H1 (cell line): ENCODE data around the gene SPAG8. TPM values are rescaled to one million over a fixed set of nuclear protein-coding genes. Genes with fewer than 3 reads are reported as not detected.

Experiments used
- CTCF ChIA-PET: fragments of 300-600 bp; sonication (Branson Sonifier 250); formaldehyde crosslinking; loops from one replicate; lab custom pipeline; 2021; ENCODE audit not compliant: partially characterized antibody; lab: Charles Lee
- POLR2A ChIA-PET: fragments of 300-600 bp; sonication (Branson Sonifier 250); formaldehyde crosslinking; loops from one replicate; lab custom pipeline; 2021; ENCODE audit warnings: inconsistent platforms; ENCODE audit not compliant: partially characterized antibody; lab: Charles Lee
- DNase-seq, 2 experiments: peaks; one replicate each; pipeline versions ENCODE4 v3.0.0 to v3.0.0-alpha.2; 2010 to 2022; ENCODE audit warnings: low spot score in 2 of 2, low read depth in 1 of 2, mixed read lengths in 1 of 2
- FAIRE-seq: peaks from 2 replicates; lab custom pipeline; 2011; peaks lifted over from hg19 to GRCh38; lab: Jason Lieb, UNC
- H2AFZ ChIP-seq: 2 replicates; pipeline ENCODE4 v1.8.1; 2012; ENCODE audit warnings: low read length, inconsistent platforms
- H2AK5ac ChIP-seq: 2 replicates; pipeline ENCODE4 v1.6.1; 2013; ENCODE audit warnings: low read depth, low read length
- H2BK120ac ChIP-seq: replicated peaks from 2 replicates; pipeline ENCODE3; 2013; ENCODE audit warnings: low read depth, low read length, inconsistent platforms
- H2BK12ac ChIP-seq: 2 replicates; pipeline ENCODE4 v1.6.1; 2013; ENCODE audit warnings: low read depth, low read length
- H2BK15ac ChIP-seq: 2 replicates; pipeline ENCODE4 v1.6.1; 2013; ENCODE audit warnings: low read length
- H2BK20ac ChIP-seq: 2 replicates; pipeline ENCODE4 v1.6.1; 2013; ENCODE audit warnings: low read length
- H2BK5ac ChIP-seq: 2 replicates; pipeline ENCODE4 v1.6.1; 2013; ENCODE audit warnings: low read depth, low read length
- H3K14ac ChIP-seq: 2 replicates; pipeline ENCODE4 v1.6.1; 2013; ENCODE audit warnings: inconsistent platforms; ENCODE audit not compliant: insufficient read length
- H3K18ac ChIP-seq: 2 replicates; pipeline ENCODE4 v1.6.1; 2013; ENCODE audit warnings: low read length; ENCODE audit errors: extremely low read depth
- H3K23ac ChIP-seq: 2 replicates; pipeline ENCODE4 v1.6.1; 2013; ENCODE audit warnings: inconsistent platforms; ENCODE audit not compliant: insufficient read length
- H3K23me2 ChIP-seq: 2 replicates; pipeline ENCODE4 v1.6.1; 2013; ENCODE audit warnings: low read depth, low read length
- H3K27ac ChIP-seq: 2 replicates; pipeline ENCODE4 v1.6.1; 2011; ENCODE audit warnings: low read depth, low read length, inconsistent platforms
- H3K27me3 ChIP-seq, 4 experiments: replicated peaks in 1 of 4; 1 replicate in 1 of 4; 2 replicates in 3 of 4; pipeline versions ENCODE4 v1.6.1 to v1.8.1; 2011 to 2013; ENCODE audit warnings: low read length in 3 of 4, mild to moderate bottlenecking in 3 of 4, inconsistent platforms in 2 of 4, mixed read lengths in 2 of 4, moderate library complexity in 1 of 4; ENCODE audit not compliant: control insufficient read depth in 3 of 4, insufficient read depth in 3 of 4; ENCODE audit errors: extremely low read depth in 1 of 4
- H3K36me3 ChIP-seq, 4 experiments: 2 replicates each; pipeline versions ENCODE4 v1.6.1 to v1.8.1; 2011 to 2013; ENCODE audit warnings: mild to moderate bottlenecking in 4 of 4, low read length in 3 of 4, moderate library complexity in 2 of 4, control low read depth in 1 of 4, inconsistent platforms in 1 of 4; ENCODE audit not compliant: insufficient read depth in 4 of 4, control insufficient read depth in 2 of 4
- H3K4ac ChIP-seq: replicated peaks from 2 replicates; pipeline ENCODE3; 2013; ENCODE audit warnings: low read length, low read depth, mixed read lengths, inconsistent platforms; ENCODE audit not compliant: insufficient read length
- H3K4me1 ChIP-seq, 4 experiments: replicated peaks in 1 of 4; 1 replicate in 1 of 4; 2 replicates in 3 of 4; pipeline versions ENCODE4 v1.6.1 to v1.8.1; 2011 to 2013; ENCODE audit warnings: low read length in 3 of 4, inconsistent platforms in 2 of 4, mixed read lengths in 1 of 4; ENCODE audit not compliant: insufficient read depth in 4 of 4, control insufficient read depth in 3 of 4
- H3K4me2 ChIP-seq, 2 experiments: 2 replicates each; pipeline versions ENCODE4 v1.6.1 to v1.8.1; 2011 to 2013; ENCODE audit warnings: low read depth in 2 of 2, low read length in 2 of 2, control low read depth in 1 of 2, inconsistent platforms in 1 of 2, mild to moderate bottlenecking in 1 of 2; ENCODE audit not compliant: insufficient read depth in 1 of 2
- H3K4me3 ChIP-seq, 4 experiments: fragments of 200-600, 300-600 bp in 1 of 4; sonication (generic), shearing (Covaris generic), sonication (Bioruptor Twin) in 1 of 4; 2 replicates each; pipeline versions ENCODE4 v1.5.1 to v1.8.1; 2011 to 2016; ENCODE audit warnings: low read length in 4 of 4, low read depth in 3 of 4, control low read depth in 2 of 4, inconsistent platforms in 2 of 4, mild to moderate bottlenecking in 2 of 4, mixed read lengths in 1 of 4, moderate library complexity in 1 of 4; ENCODE audit not compliant: insufficient read depth in 2 of 4; ENCODE audit errors: extremely low read depth in 1 of 4
- H3K56ac ChIP-seq: replicated peaks from 2 replicates; pipeline ENCODE3; 2013; ENCODE audit warnings: low read depth, mild to moderate bottlenecking, mixed read lengths, low read length, inconsistent platforms; ENCODE audit not compliant: insufficient read length
- H3K79me1 ChIP-seq: 2 replicates; pipeline ENCODE4 v1.6.1; 2013; ENCODE audit warnings: low read depth, low read length, control low read depth
- H3K79me2 ChIP-seq, 2 experiments: 2 replicates each; pipeline versions ENCODE4 v1.6.1 to v1.8.1; 2012 to 2013; ENCODE audit warnings: low read length in 2 of 2, mild to moderate bottlenecking in 2 of 2, inconsistent platforms in 1 of 2; ENCODE audit not compliant: insufficient read depth in 2 of 2, control insufficient read depth in 1 of 2
- H3K9ac ChIP-seq, 4 experiments: replicated peaks in 1 of 4; 1 replicate in 1 of 4; 2 replicates in 3 of 4; pipeline versions ENCODE4 v1.6.1 to v1.8.1; 2011 to 2013; ENCODE audit warnings: low read depth in 3 of 4, low read length in 3 of 4, control low read depth in 2 of 4, mild to moderate bottlenecking in 2 of 4, moderate library complexity in 2 of 4, inconsistent platforms in 1 of 4; ENCODE audit errors: extremely low read depth in 1 of 4
- H3K9me3 ChIP-seq, 2 experiments: 2 replicates each; pipeline versions ENCODE4 v1.6.1 to v1.8.1; 2012 to 2013; ENCODE audit warnings: mild to moderate bottlenecking in 2 of 2, moderate library complexity in 2 of 2, control low read depth in 1 of 2, inconsistent platforms in 1 of 2, low read depth in 1 of 2, low read length in 1 of 2, mixed read lengths in 1 of 2; ENCODE audit not compliant: insufficient read depth in 2 of 2
- H4K20me1 ChIP-seq, 2 experiments: replicated peaks in 1 of 2; 2 replicates each; pipeline versions ENCODE3 to v1.8.1; 2011 to 2013; ENCODE audit warnings: inconsistent platforms in 2 of 2, low read length in 2 of 2, mild to moderate bottlenecking in 1 of 2; ENCODE audit not compliant: insufficient read depth in 2 of 2, control insufficient read depth in 1 of 2
- H4K5ac ChIP-seq: 2 replicates; pipeline ENCODE4 v1.6.1; 2013; ENCODE audit warnings: low read length, low read depth, mixed read lengths, inconsistent platforms; ENCODE audit not compliant: insufficient read length
- H4K8ac ChIP-seq: 2 replicates; pipeline ENCODE4 v1.8.0; 2013; ENCODE audit warnings: mild to moderate bottlenecking, moderate library complexity, low read length, inconsistent platforms; ENCODE audit not compliant: insufficient read depth; ENCODE audit errors: extremely low read depth
- H4K91ac ChIP-seq: replicated peaks from 2 replicates; pipeline ENCODE3; 2013; ENCODE audit warnings: low read length, mixed read lengths, inconsistent platforms; ENCODE audit not compliant: insufficient read length
- JUND ChIP-seq: IDR thresholded peaks from 2 replicates; pipeline ENCODE4 v1.6.1; 2011; ENCODE audit warnings: mild to moderate bottlenecking, improper control_type of control experiment, low read length
- RBBP5 ChIP-seq: IDR thresholded peaks from 2 replicates; pipeline ENCODE4 v1.7.1; 2012; ENCODE audit warnings: low read depth, mild to moderate bottlenecking, inconsistent platforms, low read length, moderate library complexity, borderline replicate concordance
- WGBS, 2 experiments: shearing (Covaris generic) in 1 of 2; methylation state at CpG; one replicate each; pipeline versions ENCODE4 v1.1.6 to v1.1.7; 2013 to 2015; ENCODE audit warnings: low lambda C conversion rate in 2 of 2, mixed read lengths in 2 of 2, inconsistent platforms in 1 of 2, low coverage in 1 of 2, missing lambda C conversion rate in 1 of 2; ENCODE audit not compliant: insufficient replicate concordance in 2 of 2, insufficient coverage in 1 of 2, insufficient read length in 1 of 2; ENCODE audit errors: extremely low coverage in 1 of 2, missing lambda C conversion rate in 1 of 2; 5-methylcytosine and 5-hydroxymethylcytosine counted together
- polyA plus RNA-seq, 7 experiments: library from polyadenylated mRNA; depleted of rRNA in 3 of 7; stranded (reverse) in 5 of 7; unstranded in 2 of 7; fragments of >200 nt in 5 of 7; fragments of 200-250 nt in 2 of 7; gene quantifications; 1 replicate in 5 of 7; 2 replicates in 1 of 7; 4 replicates in 1 of 7; pipeline versions ENCODE4 v1.2.1 to v1.2.3, GENCODE V29; 2011 to 2013; ENCODE audit warnings: missing spikeins in 2 of 7, mixed read lengths in 2 of 7
- total RNA-seq: library from RNA; stranded (reverse); fragmentation: NEBNext Ultra II Directional; extraction: Animal tissue kit (Norgen Biotek cat#: 25700); gene quantifications from 2 replicates; pipeline ENCODE4 v1.2.1, GENCODE V29; 2021

Gene SPAG8
- total and polyA plus RNA-seq, 2 of the 8 experiments (the other 6 are each of a cell fraction or from before 2014, with no cell fraction given): 0.37 to 0.44 TPM

DNA sequence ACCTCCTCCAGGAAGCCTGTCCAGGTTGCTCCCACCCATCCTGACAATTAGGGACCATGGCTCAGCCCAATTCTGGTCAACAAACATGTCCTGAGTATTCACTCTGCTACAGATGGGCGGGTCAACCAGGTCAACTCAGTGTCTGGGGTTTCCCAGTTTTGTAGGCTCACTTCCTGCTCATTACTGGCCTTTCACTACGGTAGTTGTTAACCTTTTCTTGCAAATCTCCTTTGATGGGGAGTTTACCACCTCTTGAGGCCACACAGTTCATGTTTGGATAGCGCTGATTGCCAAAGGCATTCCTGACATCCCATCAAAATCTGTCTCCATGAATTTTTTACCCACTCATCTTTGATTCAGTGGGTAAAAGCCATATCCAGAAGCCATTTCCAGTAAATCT lies 30.7 kb upstream of the SPAG8 start:
- Histone ChIP-seq H3K4me1 (peaks cover 11 to 25% (median 14%) of the 10 kb centered on the region in 4 experiments), H2BK5ac (no peak overlapping the region), H3K56ac (no peak overlapping the region), H3K14ac (no peak overlapping the region), H2BK15ac (0 out of 2 replicates have a peak overlapping the region, but pooled peaks have one; percentile 2), H2AFZ (no peak overlapping the region), H2AK5ac (no peak overlapping the region)
- TF ChIP-seq RBBP5 (no peak), JUND (no peak)
- TF ChIP-seq, all 59 proteins: peak for 0
- peaks cover 15% of the 10 kb centered on the region for H3K23me2 ChIP-seq
- no peaks in the 10 kb centered on the region for H4K20me1 ChIP-seq
- 0 out of 8 replicates have a peak, but pooled peaks cover 0 to 4% (median 0%) of the 10 kb centered on the region in 4 experiments for H3K36me3 ChIP-seq
- H4K91ac ChIP-seq: no peak overlapping the region
- H3K27ac ChIP-seq: no peak overlapping the region
- ChIA-PET POLR2A (interaction anchor here (0.6 to 1.4 kb wide), 4 partner anchors 11 to 1801 kb away, joined by 3 to 9 read pairs (median 3); no protein-coding TSS in a partner anchor), CTCF (interaction anchor here (1.0 to 16.5 kb wide), 4 partner anchors 14 to 39 kb away, joined by 5 to 172 read pairs (median 23); partner anchors contain the start of genes FAM221B and TMEM8B)
- no peak overlapping the region for H3K9ac ChIP-seq
- 97% methylated on average over 3 of the region's 3 CpGs; no CpG with 5 or more reads in 1 of the 2 experiments for WGBS, 2 experiments
- no peak overlapping the region for H4K5ac ChIP-seq
- H4K8ac ChIP-seq: no peak overlapping the region
- H3K23ac ChIP-seq: no peak overlapping the region
- no peaks in the 10 kb centered on the region for H3K9me3 ChIP-seq
- H3K27me3 ChIP-seq: peaks cover 0 to 12% (median 9%) of the 10 kb centered on the region in 4 experiments; a peak in 6 of 7 replicates
- no peak overlapping the region for H3K18ac ChIP-seq
- no peak overlapping the region for H3K4me2 ChIP-seq
- H3K4ac ChIP-seq: no peak overlapping the region
- no peak for DNase-seq
- H2BK12ac ChIP-seq: no peak overlapping the region
- no peaks in the 10 kb centered on the region; the same call in 1 of the 2 replicates for H3K79me1 ChIP-seq
- no peaks in the 10 kb centered on the region for H3K79me2 ChIP-seq
- no peak for FAIRE-seq
- H2BK20ac ChIP-seq: no peak overlapping the region
- no peak overlapping the region for H2BK120ac ChIP-seq
- H3K4me3 ChIP-seq: no peak overlapping the region
